ENCODE measurements around the gene SLC6A7. TPM values are rescaled to one million over a fixed set of nuclear protein-coding genes. Genes with fewer than 3 reads are reported as not detected.
A peak's percentile ranks its signal among the peaks of the same experiment; 100 is the strongest.

The SLC6A7 gene
- total RNA-seq, 2 donors from 2014 or later, result not detected

- peaks cover 7% of the 10 kb centered on the region for H3K27me3 Mint-ChIP-seq (ENCODE audit: insufficient read depth)
- Histone ChIP-seq H3K27ac (ENCODE audit: low read depth, low read length) (no peak overlapping the region), H3K36me3 (ENCODE audit: control insufficient read depth, insufficient read depth, low read length) (no peaks in the 10 kb centered on the region), H3K27me3 (ENCODE audit: control insufficient read depth, insufficient read depth, low read length, poor library complexity, severe bottlenecking) (no peaks in the 10 kb centered on the region), H3K4me3 (ENCODE audit: low read length) (no peak overlapping the region), H3K4me1 (ENCODE audit: control insufficient read depth, insufficient read depth, low read length) (peaks cover 6% of the 10 kb centered on the region), H3K9me3 (ENCODE audit: control insufficient read depth, low read length) (no peaks in the 10 kb centered on the region), H3K9ac (ENCODE audit: extremely low read depth, low read length, poor library complexity, severe bottlenecking) (no peak overlapping the region)
- WGBS, 2 experiments (ENCODE audit: insufficient coverage in 1 of 2, insufficient read length in 1 of 2), result 92 to 94% methylated on average over 2 to 3 of the region's 3 CpGs
- no peaks in the 10 kb centered on the region for H3K36me3 Mint-ChIP-seq (ENCODE audit: low read depth)
- H3K4me1 Mint-ChIP-seq, result no peaks in the 10 kb centered on the region
- no peak for DNase-seq
- TF ChIP-seq, protein P1, sequence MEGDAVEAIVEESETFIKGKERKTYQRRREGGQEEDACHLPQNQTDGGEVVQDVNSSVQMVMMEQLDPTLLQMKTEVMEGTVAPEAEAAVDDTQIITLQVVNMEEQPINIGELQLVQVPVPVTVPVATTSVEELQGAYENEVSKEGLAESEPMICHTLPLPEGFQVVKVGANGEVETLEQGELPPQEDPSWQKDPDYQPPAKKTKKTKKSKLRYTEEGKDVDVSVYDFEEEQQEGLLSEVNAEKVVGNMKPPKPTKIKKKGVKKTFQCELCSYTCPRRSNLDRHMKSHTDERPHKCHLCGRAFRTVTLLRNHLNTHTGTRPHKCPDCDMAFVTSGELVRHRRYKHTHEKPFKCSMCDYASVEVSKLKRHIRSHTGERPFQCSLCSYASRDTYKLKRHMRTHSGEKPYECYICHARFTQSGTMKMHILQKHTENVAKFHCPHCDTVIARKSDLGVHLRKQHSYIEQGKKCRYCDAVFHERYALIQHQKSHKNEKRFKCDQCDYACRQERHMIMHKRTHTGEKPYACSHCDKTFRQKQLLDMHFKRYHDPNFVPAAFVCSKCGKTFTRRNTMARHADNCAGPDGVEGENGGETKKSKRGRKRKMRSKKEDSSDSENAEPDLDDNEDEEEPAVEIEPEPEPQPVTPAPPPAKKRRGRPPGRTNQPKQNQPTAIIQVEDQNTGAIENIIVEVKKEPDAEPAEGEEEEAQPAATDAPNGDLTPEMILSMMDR (conservative IDR thresholded peaks at IDR 0.05), result no peak
- no peak overlapping the region for H3K27ac Mint-ChIP-seq
- no peak overlapping the region for H3K4me3 Mint-ChIP-seq
- H3K9me3 Mint-ChIP-seq, result no peaks in the 10 kb centered on the region
These were observed 59.1 kb downstream of the SLC6A7 start for GRCh38 chr5:150248946-150249345.

- no peak overlapping the region for H3K9ac ChIP-seq (ENCODE audit: extremely low read depth, low read length, poor library complexity, severe bottlenecking)
- TF ChIP-seq, protein P1 (conservative IDR thresholded peaks at IDR 0.05), result peak; percentile 53
- no peak overlapping the region for H3K27ac ChIP-seq (ENCODE audit: low read depth, low read length)
- no peaks in the 10 kb centered on the region for H3K36me3 ChIP-seq (ENCODE audit: control insufficient read depth, insufficient read depth, low read length)
- no peak overlapping the region for H3K4me3 ChIP-seq (ENCODE audit: low read length)
- WGBS, 2 experiments (ENCODE audit: insufficient coverage in 1 of 2, insufficient read length in 1 of 2), result 83 to 86% methylated on average over 5 of the region's 5 CpGs
- H3K9me3 Mint-ChIP-seq, result no peaks in the 10 kb centered on the region
- no peaks in the 10 kb centered on the region for H3K9me3 ChIP-seq (ENCODE audit: control insufficient read depth, low read length)
- H3K4me1 ChIP-seq (ENCODE audit: control insufficient read depth, insufficient read depth, low read length), result peaks cover 6% of the 10 kb centered on the region
- no peaks in the 10 kb centered on the region for H3K27me3 ChIP-seq (ENCODE audit: control insufficient read depth, insufficient read depth, low read length, poor library complexity, severe bottlenecking)
- H3K4me1 Mint-ChIP-seq, result peaks cover under 1% of the 10 kb centered on the region
- no peak overlapping the region for H3K27ac Mint-ChIP-seq
- no peaks in the 10 kb centered on the region for H3K36me3 Mint-ChIP-seq (ENCODE audit: low read depth)
- DNase-seq, result no peak
- no peak overlapping the region for H3K4me3 Mint-ChIP-seq
- H3K27me3 Mint-ChIP-seq (ENCODE audit: insufficient read depth), result peaks cover 2% of the 10 kb centered on the region
These were observed 59.9 kb downstream of the SLC6A7 start for GRCh38 chr5:150249744-150250143.

DNA sequence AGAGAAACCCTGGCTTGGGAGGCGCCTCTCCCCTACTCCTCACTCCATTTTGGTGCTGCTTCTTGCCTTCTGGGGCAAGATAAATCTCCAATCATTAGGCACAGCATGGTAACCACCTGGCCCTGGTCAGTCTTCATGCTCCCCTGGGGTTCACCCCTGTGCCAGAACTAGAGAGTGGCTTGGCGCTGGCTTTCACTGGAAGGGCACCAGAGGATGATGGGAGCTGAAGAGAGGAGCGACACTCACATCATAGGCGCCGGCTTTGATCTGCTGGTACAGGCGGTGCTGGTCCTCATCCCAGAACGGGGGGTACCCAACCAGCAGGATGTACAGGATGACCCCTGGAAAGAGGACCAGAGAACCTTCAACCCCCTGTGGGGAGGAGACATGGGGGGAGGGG, 61.6 kb downstream of the SLC6A7 start:
- H3K9me3 ChIP-seq (ENCODE audit: control insufficient read depth, low read length), result no peaks in the 10 kb centered on the region
- H3K27me3 ChIP-seq (ENCODE audit: control insufficient read depth, insufficient read depth, low read length, poor library complexity, severe bottlenecking), result no peaks in the 10 kb centered on the region
- H3K27ac ChIP-seq (ENCODE audit: low read depth, low read length), result no peak overlapping the region
- Mint-ChIP-seq H3K4me1 (peaks cover 11% of the 10 kb centered on the region), H3K27me3 (ENCODE audit: insufficient read depth) (peaks cover 2% of the 10 kb centered on the region), H3K27ac (no peak overlapping the region), H3K36me3 (ENCODE audit: low read depth) (no peaks in the 10 kb centered on the region), H3K9me3 (no peaks in the 10 kb centered on the region), H3K4me3 (no peak overlapping the region)
- H3K9ac ChIP-seq (ENCODE audit: extremely low read depth, low read length, poor library complexity, severe bottlenecking), result no peak overlapping the region
- 96 to 100% methylated on average over 1 to 7 of the region's 7 CpGs for WGBS, 2 experiments (ENCODE audit: insufficient coverage in 1 of 2, insufficient read length in 1 of 2)
- H3K36me3 ChIP-seq (ENCODE audit: control insufficient read depth, insufficient read depth, low read length), result no peaks in the 10 kb centered on the region
- H3K4me3 ChIP-seq (ENCODE audit: low read length), result no peak overlapping the region
- TF ChIP-seq, protein P1 (conservative IDR thresholded peaks at IDR 0.05), result no peak
- H3K4me1 ChIP-seq (ENCODE audit: control insufficient read depth, insufficient read depth, low read length), result peaks cover 16% of the 10 kb centered on the region
- no peak for DNase-seq

Measured in endodermal cell (in vitro differentiated cells).